Lung (tissue), 12 donors: Measurements from ENCODE around the gene S100A14. TPM values are rescaled to one million over a fixed set of nuclear protein-coding genes. Genes with fewer than 3 reads are reported as not detected.

Experiments
- ATAC-seq: fragments of 200-7000 bp; cut with Tn5 transposase; one replicate; pipeline ENCODE4 v1.9.1; 2020; ENCODE audit warnings: moderate number of reproducible peaks; ENCODE audit not compliant: insufficient read depth, low FRiP score
- DNase-seq, 3 donors: peaks; one replicate each; pipeline ENCODE4 v3.0.0-alpha.2; 2013 to 2017
- H3K27ac ChIP-seq, 2 donors: one replicate each; pipeline ENCODE4 v1.5.1; 2013; ENCODE audit warnings: mild to moderate bottlenecking in 2 of 2, moderate library complexity in 2 of 2, control low read depth in 1 of 2, inconsistent platforms in 1 of 2, low read depth in 1 of 2, low read length in 1 of 2
- H3K27me3 ChIP-seq, 3 donors: one replicate each; pipeline ENCODE4 v1.5.1; 2013; ENCODE audit warnings: low read length in 2 of 3; ENCODE audit not compliant: control insufficient read depth in 3 of 3, insufficient read depth in 3 of 3
- H3K36me3 ChIP-seq, 4 donors: one replicate each; pipeline ENCODE4 v1.5.1; 2013; ENCODE audit warnings: low read length in 4 of 4, mild to moderate bottlenecking in 1 of 4, moderate library complexity in 1 of 4; ENCODE audit not compliant: control insufficient read depth in 4 of 4, insufficient read depth in 4 of 4
- H3K4me1 ChIP-seq, 5 donors: one replicate each; pipeline ENCODE4 v1.5.1; 2013; ENCODE audit warnings: low read length in 5 of 5, mild to moderate bottlenecking in 2 of 5, moderate library complexity in 1 of 5; ENCODE audit not compliant: control insufficient read depth in 5 of 5, insufficient read depth in 5 of 5
- H3K4me3 ChIP-seq: one replicate; pipeline ENCODE4 v1.5.1; 2013; ENCODE audit warnings: mild to moderate bottlenecking, control low read depth, moderate library complexity
- H3K9ac ChIP-seq, 2 donors: one replicate each; pipeline ENCODE4 v1.5.1; 2013; ENCODE audit warnings: low read length in 2 of 2, control low read depth in 1 of 2; ENCODE audit not compliant: insufficient read depth in 1 of 2
- H3K9me3 ChIP-seq, 4 donors: one replicate each; pipeline ENCODE4 v1.5.1; 2013; ENCODE audit warnings: low read length in 3 of 4, mild to moderate bottlenecking in 1 of 4, moderate library complexity in 1 of 4; ENCODE audit not compliant: control insufficient read depth in 4 of 4, insufficient read depth in 3 of 4
- WGBS, 2 donors: extraction: QIAGEN DNeasy Blood & Tissue Kit; methylation state at CpG; one replicate each; pipeline ENCODE4 v1.1.7; 2013; 5-methylcytosine and 5-hydroxymethylcytosine counted together
- polyA plus RNA-seq, 2 donors: library from polyadenylated mRNA; stranded (reverse); fragments of 200-250 nt; gene quantifications; one replicate each; pipeline ENCODE4 v1.2.1, GENCODE V29; 2013
- total RNA-seq, 2 donors: library from RNA; depleted of rRNA in 1 of 2; stranded (reverse); fragments of >200 nt in 1 of 2; gene quantifications; one replicate each; pipeline ENCODE4 v1.2.1, GENCODE V29; 2014 to 2021
- TF ChIP-seq, protein P1 (sequence below): IDR thresholded peaks from 2 replicates; pipeline ENCODE4 v1.5.1; 2012; ENCODE audit warnings: mild to moderate bottlenecking; ENCODE audit errors: control extremely low read depth, extremely low read depth
- donor health status: control.
- donor health status: control.
- donor health status: Bipolar disorder and iron deficiency.
- donor health status: healthy.
- donor health status: DM: yes; HTN: yes; CAD: no.

The S100A14 gene
- total and polyA plus RNA-seq, 4 donors: 78.5 to 326 (median 154) TPM

DNA sequence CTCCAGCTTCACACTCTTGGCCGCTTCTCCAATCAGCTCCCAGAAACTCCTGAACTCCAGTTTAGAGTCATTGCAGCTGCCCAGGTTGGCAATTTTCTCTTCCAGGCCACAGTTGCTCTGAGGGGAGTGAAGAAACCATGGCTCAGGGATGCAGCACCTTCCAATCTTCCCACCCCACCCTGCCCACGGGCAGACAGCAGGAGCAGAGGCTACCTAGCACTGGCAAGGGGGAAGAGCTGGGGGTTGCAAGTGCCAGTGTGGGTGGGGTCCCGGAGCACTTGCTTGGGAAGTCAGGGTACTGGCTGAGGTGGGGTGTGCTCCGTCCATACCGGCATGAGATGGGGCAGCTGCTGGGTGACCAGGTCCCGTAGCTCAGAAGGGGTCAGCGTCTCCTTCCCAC is 1.2 kb downstream of the S100A14 start:
- peaks cover 5 to 46% (median 24%) of the 10 kb centered on the region in 5 donors for H3K4me1 ChIP-seq
- peak overlapping the region in 1 of 2 donors; percentile 60 for H3K27ac ChIP-seq
- WGBS, 2 donors: 84 to 96% methylated on average over 7 of the region's 7 CpGs
- H3K27me3 ChIP-seq: no peaks in the 10 kb centered on the region
- DNase-seq: no peak
- ATAC-seq: no peak
- peaks cover 0 to 3% (median 2%) of the 10 kb centered on the region in 4 donors for H3K36me3 ChIP-seq
- no peak overlapping the region for H3K9ac ChIP-seq
- H3K9me3 ChIP-seq: no peaks in the 10 kb centered on the region
- no peak overlapping the region for H3K4me3 ChIP-seq
- TF ChIP-seq, protein P1, sequence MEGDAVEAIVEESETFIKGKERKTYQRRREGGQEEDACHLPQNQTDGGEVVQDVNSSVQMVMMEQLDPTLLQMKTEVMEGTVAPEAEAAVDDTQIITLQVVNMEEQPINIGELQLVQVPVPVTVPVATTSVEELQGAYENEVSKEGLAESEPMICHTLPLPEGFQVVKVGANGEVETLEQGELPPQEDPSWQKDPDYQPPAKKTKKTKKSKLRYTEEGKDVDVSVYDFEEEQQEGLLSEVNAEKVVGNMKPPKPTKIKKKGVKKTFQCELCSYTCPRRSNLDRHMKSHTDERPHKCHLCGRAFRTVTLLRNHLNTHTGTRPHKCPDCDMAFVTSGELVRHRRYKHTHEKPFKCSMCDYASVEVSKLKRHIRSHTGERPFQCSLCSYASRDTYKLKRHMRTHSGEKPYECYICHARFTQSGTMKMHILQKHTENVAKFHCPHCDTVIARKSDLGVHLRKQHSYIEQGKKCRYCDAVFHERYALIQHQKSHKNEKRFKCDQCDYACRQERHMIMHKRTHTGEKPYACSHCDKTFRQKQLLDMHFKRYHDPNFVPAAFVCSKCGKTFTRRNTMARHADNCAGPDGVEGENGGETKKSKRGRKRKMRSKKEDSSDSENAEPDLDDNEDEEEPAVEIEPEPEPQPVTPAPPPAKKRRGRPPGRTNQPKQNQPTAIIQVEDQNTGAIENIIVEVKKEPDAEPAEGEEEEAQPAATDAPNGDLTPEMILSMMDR: no peak

DNA sequence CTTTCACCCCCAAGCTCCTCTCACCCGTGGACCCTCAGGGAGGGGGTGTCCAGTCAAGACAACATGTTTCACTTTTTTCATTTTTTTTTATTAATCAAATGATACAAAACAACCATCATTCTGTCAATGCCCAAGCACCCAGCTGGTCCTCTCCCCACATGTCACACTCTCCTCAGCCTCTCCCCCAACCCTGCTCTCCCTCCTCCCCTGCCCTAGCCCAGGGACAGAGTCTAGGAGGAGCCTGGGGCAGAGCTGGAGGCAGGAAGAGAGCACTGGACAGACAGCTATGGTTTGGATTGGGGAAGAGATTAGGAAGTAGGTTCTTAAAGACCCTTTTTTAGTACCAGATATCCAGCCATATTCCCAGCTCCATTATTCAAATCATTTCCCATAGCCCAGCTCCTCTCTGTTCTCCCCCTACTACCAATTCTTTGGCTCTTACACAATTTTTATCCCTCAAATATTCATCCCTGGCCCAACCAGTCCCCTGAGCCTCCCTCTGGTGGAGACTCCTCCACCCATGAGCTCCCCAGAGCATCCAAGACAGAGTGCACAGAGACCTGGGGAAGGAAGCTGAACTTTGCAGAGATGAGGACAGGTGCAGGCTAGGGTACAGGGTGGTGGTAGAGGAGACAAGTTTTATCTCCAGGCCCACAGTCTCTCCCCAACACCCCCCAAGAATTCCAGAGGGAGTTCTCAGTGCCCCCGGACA is 1.8 kb downstream of the S100A14 start:
- no peaks in the 10 kb centered on the region for H3K27me3 ChIP-seq
- no peaks in the 10 kb centered on the region for H3K9me3 ChIP-seq
- ATAC-seq (no peak), DNase-seq (no peak)
- no peak overlapping the region for H3K4me3 ChIP-seq
- peak overlapping the region in 1 of 2 donors; percentile 32 for H3K27ac ChIP-seq
- WGBS, 2 donors: 75 to 91% methylated on average over 2 of the region's 2 CpGs
- H3K36me3 ChIP-seq: peaks cover 0 to 1% (median 0%) of the 10 kb centered on the region in 4 donors
- H3K4me1 ChIP-seq: peaks cover 5 to 51% (median 28%) of the 10 kb centered on the region in 5 donors
- H3K9ac ChIP-seq: no peak overlapping the region
- TF ChIP-seq, protein P1: no peak

GRCh38 chr1:153613406-153613805 is 2.7 kb downstream of the S100A14 start:
- WGBS, 2 donors: 80 to 89% methylated on average over 5 of the region's 5 CpGs
- peak overlapping the region; percentile 75 to 87 for H3K27ac ChIP-seq
- DNase-seq: no peak

More at GRCh38 chr1:153613406-153613805, 2.7 kb downstream of the S100A14 start:
- peaks cover 11 to 56% (median 30%) of the 10 kb centered on the region in 5 donors for H3K4me1 ChIP-seq
- TF ChIP-seq, protein P1: no peak
- H3K4me3 ChIP-seq: no peak overlapping the region
- no peak for ATAC-seq
- no peaks in the 10 kb centered on the region for H3K9me3 ChIP-seq
- peak overlapping the region in 1 of 2 donors; percentile 17 for H3K9ac ChIP-seq
- no peaks in the 10 kb centered on the region for H3K27me3 ChIP-seq
- no peaks in the 10 kb centered on the region for H3K36me3 ChIP-seq
